HL-60 (cell line): Measurements from ENCODE around the gene EPHA4.

Source experiments
- DNase-seq, 2 experiments: peaks; one replicate each; pipeline ENCODE4 v3.0.0-alpha.2; 2010 to 2020; ENCODE audit warnings: low read depth in 1 of 2, low spot score in 1 of 2
- H3K27ac ChIP-seq: fragments of 250-450 bp; sonication (Bioruptor Pico); replicated peaks from 2 replicates; pipeline ENCODE4 v1.5.1; 2020; ENCODE audit warnings: mild to moderate bottlenecking, moderate library complexity
- H3K27me3 ChIP-seq: fragments of 250-450 bp; sonication (Bioruptor Pico); 2 replicates; pipeline ENCODE4 v1.5.1; 2021; ENCODE audit warnings: mild to moderate bottlenecking, moderate library complexity; ENCODE audit not compliant: insufficient read depth, poor library complexity, severe bottlenecking
- H3K4me3 ChIP-seq: replicated peaks from 2 replicates; pipeline ENCODE4 v1.5.1; 2011; ENCODE audit warnings: mild to moderate bottlenecking, control low read depth, low read length; ENCODE audit not compliant: insufficient read depth
- CTCF ChIP-seq: IDR thresholded peaks from one replicate; pipeline ENCODE4 v1.5.1; 2011; ENCODE audit warnings: low read length, control low read depth, inconsistent platforms; ENCODE audit not compliant: insufficient read depth
- GABPA ChIP-seq: IDR thresholded peaks from 2 replicates; pipeline ENCODE4 v1.6.1; 2012; ENCODE audit warnings: low read depth
- POLR2AphosphoS5 ChIP-seq: IDR thresholded peaks from 2 replicates; pipeline ENCODE4 v1.6.1; 2012; ENCODE audit warnings: low read depth
- REST ChIP-seq: IDR thresholded peaks from 2 replicates; pipeline ENCODE4 v1.6.1; 2012; ENCODE audit warnings: low read depth; ENCODE audit not compliant: insufficient replicate concordance
- SPI1 ChIP-seq: IDR thresholded peaks from 2 replicates; pipeline ENCODE4 v1.6.1; 2012; ENCODE audit warnings: low read depth, mild to moderate bottlenecking, borderline replicate concordance

EPHA4 gene

GRCh38 chr2:221503965-221504364 lies 68.1 kb downstream of the EPHA4 start:
- Histone ChIP-seq H3K27me3 (no peaks in the 10 kb centered on the region), H3K4me3 (no peak overlapping the region), H3K27ac (no peak overlapping the region)
- no peak for DNase-seq
- no peak for TF ChIP-seq CTCF
- TF ChIP-seq POLR2AphosphoS5, result no peak
- TF ChIP-seq REST, result no peak
- TF ChIP-seq GABPA, result no peak
- no peak for TF ChIP-seq SPI1

- no peak for TF ChIP-seq REST
- no peak for TF ChIP-seq CTCF
- no peak for TF ChIP-seq SPI1
- no peak for TF ChIP-seq POLR2AphosphoS5
- no peak for TF ChIP-seq GABPA
- H3K27ac ChIP-seq, result no peak overlapping the region
- no peak for DNase-seq
- no peak overlapping the region for H3K4me3 ChIP-seq
- no peaks in the 10 kb centered on the region for H3K27me3 ChIP-seq
These were observed 69.7 kb downstream of the EPHA4 start for GRCh38 chr2:221502270-221503010.

- Histone ChIP-seq H3K4me3 (no peak overlapping the region), H3K27ac (no peak overlapping the region), H3K27me3 (no peaks in the 10 kb centered on the region)
- TF ChIP-seq SPI1, result no peak
- TF ChIP-seq GABPA, result no peak
- TF ChIP-seq CTCF, result no peak
- no peak for TF ChIP-seq REST
- no peak for TF ChIP-seq POLR2AphosphoS5
- DNase-seq, result no peak
These were observed 70.2 kb downstream of the EPHA4 start for GRCh38 chr2:221501883-221502269.
